ENCODE measurements around the gene CYP4F2. TPM values are rescaled to one million over a fixed set of nuclear protein-coding genes. Genes with fewer than 3 reads are reported as not detected.
"Not testable (repeated sequence)": the region's sequence is repeated elsewhere in the genome, so short reads cannot be mapped to it uniquely, and the experiment has no call there.

Gene CYP4F2
- total RNA-seq, 1 donor from 2014 or later, result not detected

GRCh38 chr19:15919243-15919642 lies 21.4 kb upstream of the CYP4F2 start:
- intact Hi-C loops (cut with micrococcal nuclease), result no loop called here
- peaks cover 17% of the 10 kb centered on the region for H3K27me3 Mint-ChIP-seq (ENCODE audit: low read depth)
- DNase-seq (ENCODE audit: low spot score), result no peak
- H3K4me1 Mint-ChIP-seq (ENCODE audit: low read depth), result no peaks in the 10 kb centered on the region
- H3K4me3 Mint-ChIP-seq (ENCODE audit: low read depth), result no peak overlapping the region
- H3K36me3 Mint-ChIP-seq (ENCODE audit: low read depth), result no peaks in the 10 kb centered on the region
- peaks cover 10% of the 10 kb centered on the region for H3K9me3 Mint-ChIP-seq
- H3K27ac Mint-ChIP-seq, result no peak overlapping the region

- Mint-ChIP-seq H3K9me3 (peaks cover 10% of the 10 kb centered on the region), H3K27ac (no peak overlapping the region), H3K36me3 (ENCODE audit: low read depth) (no peaks in the 10 kb centered on the region), H3K4me3 (ENCODE audit: low read depth) (no peak overlapping the region), H3K4me1 (ENCODE audit: low read depth) (no peaks in the 10 kb centered on the region), H3K27me3 (ENCODE audit: low read depth) (peaks cover 27% of the 10 kb centered on the region)
- intact Hi-C loops (cut with micrococcal nuclease), result no loop called here
- DNase-seq (ENCODE audit: low spot score), result no peak
Observed at GRCh38 chr19:15915109-15915508, 17.2 kb upstream of the CYP4F2 start.

GRCh38 chr19:15913830-15914229 lies 16.0 kb upstream of the CYP4F2 start:
- no peaks in the 10 kb centered on the region for H3K36me3 Mint-ChIP-seq (ENCODE audit: low read depth)
- H3K4me1 Mint-ChIP-seq (ENCODE audit: low read depth), result no peaks in the 10 kb centered on the region
- H3K4me3 Mint-ChIP-seq (ENCODE audit: low read depth), result no peak overlapping the region
- no peak for DNase-seq (ENCODE audit: low spot score)
- no peak overlapping the region for H3K27ac Mint-ChIP-seq
- H3K9me3 Mint-ChIP-seq, result peaks cover 10% of the 10 kb centered on the region
- intact Hi-C loops (cut with micrococcal nuclease), result no loop called here
- H3K27me3 Mint-ChIP-seq (ENCODE audit: low read depth), result peaks cover 33% of the 10 kb centered on the region

GRCh38 chr19:15913384-15913783 lies 15.5 kb upstream of the CYP4F2 start:
- intact Hi-C loops (cut with micrococcal nuclease), result no loop called here
- Mint-ChIP-seq H3K36me3 (ENCODE audit: low read depth) (no peaks in the 10 kb centered on the region), H3K27me3 (ENCODE audit: low read depth) (peaks cover 35% of the 10 kb centered on the region), H3K4me1 (ENCODE audit: low read depth) (no peaks in the 10 kb centered on the region), H3K4me3 (ENCODE audit: low read depth) (no peak overlapping the region), H3K9me3 (peaks cover 10% of the 10 kb centered on the region), H3K27ac (no peak overlapping the region)
- no peak for DNase-seq (ENCODE audit: low spot score)

GRCh38 chr19:15911599-15912235 lies 13.8 kb upstream of the CYP4F2 start:
- no peak overlapping the region for H3K27ac Mint-ChIP-seq
- no peak overlapping the region for H3K4me3 Mint-ChIP-seq (ENCODE audit: low read depth)
- no peaks in the 10 kb centered on the region for H3K4me1 Mint-ChIP-seq (ENCODE audit: low read depth)
- intact Hi-C loops (cut with micrococcal nuclease), result no loop called here
- H3K9me3 Mint-ChIP-seq, result peaks cover 10% of the 10 kb centered on the region
- H3K36me3 Mint-ChIP-seq (ENCODE audit: low read depth), result no peaks in the 10 kb centered on the region
- H3K27me3 Mint-ChIP-seq (ENCODE audit: low read depth), result peaks cover 43% of the 10 kb centered on the region
- DNase-seq (ENCODE audit: low spot score), result no peak

- DNase-seq (ENCODE audit: low spot score), result no peak
- Mint-ChIP-seq H3K4me3 (ENCODE audit: low read depth) (no peak overlapping the region), H3K36me3 (ENCODE audit: low read depth) (no peaks in the 10 kb centered on the region), H3K9me3 (no peaks in the 10 kb centered on the region), H3K27ac (no peak overlapping the region), H3K4me1 (ENCODE audit: low read depth) (peaks cover 2% of the 10 kb centered on the region), H3K27me3 (ENCODE audit: low read depth) (peaks cover 51% of the 10 kb centered on the region)
- intact Hi-C loops (cut with micrococcal nuclease), result no loop called here
Observed at GRCh38 chr19:15905026-15905425, 7.2 kb upstream of the CYP4F2 start.

GRCh38 chr19:15902898-15903297 lies 5.0 kb upstream of the CYP4F2 start:
- DNase-seq (ENCODE audit: low spot score); H3K4me1 Mint-ChIP-seq (ENCODE audit: low read depth); H3K9me3 Mint-ChIP-seq; H3K27ac Mint-ChIP-seq; intact Hi-C loops (cut with micrococcal nuclease); H3K4me3 Mint-ChIP-seq (ENCODE audit: low read depth); H3K36me3 Mint-ChIP-seq (ENCODE audit: low read depth): not testable (repeated sequence)
- peaks cover 44% of the 10 kb centered on the region for H3K27me3 Mint-ChIP-seq (ENCODE audit: low read depth)

GRCh38 chr19:15902254-15902653 lies 4.4 kb upstream of the CYP4F2 start:
- H3K27ac Mint-ChIP-seq, result no peak overlapping the region
- intact Hi-C loops (cut with micrococcal nuclease), result no loop called here
- peaks cover 2% of the 10 kb centered on the region for H3K4me1 Mint-ChIP-seq (ENCODE audit: low read depth)
- no peak for DNase-seq (ENCODE audit: low spot score)
- no peaks in the 10 kb centered on the region for H3K36me3 Mint-ChIP-seq (ENCODE audit: low read depth)
- H3K27me3 Mint-ChIP-seq (ENCODE audit: low read depth), result peaks cover 41% of the 10 kb centered on the region
- no peak overlapping the region for H3K4me3 Mint-ChIP-seq (ENCODE audit: low read depth)
- no peaks in the 10 kb centered on the region for H3K9me3 Mint-ChIP-seq

- Mint-ChIP-seq H3K9me3 (no peaks in the 10 kb centered on the region), H3K27me3 (ENCODE audit: low read depth) (peaks cover 32% of the 10 kb centered on the region), H3K4me1 (ENCODE audit: low read depth) (peaks cover 2% of the 10 kb centered on the region), H3K36me3 (ENCODE audit: low read depth) (no peaks in the 10 kb centered on the region), H3K27ac (no peak overlapping the region), H3K4me3 (ENCODE audit: low read depth) (no peak overlapping the region)
- DNase-seq (ENCODE audit: low spot score), result no peak
- intact Hi-C loops (cut with micrococcal nuclease), result no loop called here
Observed at GRCh38 chr19:15900504-15900903, 2.6 kb upstream of the CYP4F2 start.

- H3K4me1 Mint-ChIP-seq (ENCODE audit: low read depth); H3K27ac Mint-ChIP-seq; H3K4me3 Mint-ChIP-seq (ENCODE audit: low read depth); intact Hi-C loops (cut with micrococcal nuclease); H3K9me3 Mint-ChIP-seq; H3K36me3 Mint-ChIP-seq (ENCODE audit: low read depth); DNase-seq (ENCODE audit: low spot score): not testable (repeated sequence)
- H3K27me3 Mint-ChIP-seq (ENCODE audit: low read depth), result peaks cover 32% of the 10 kb centered on the region
Observed at GRCh38 chr19:15900032-15900431, 2.2 kb upstream of the CYP4F2 start.

GRCh38 chr19:15899561-15899960 lies 1.7 kb upstream of the CYP4F2 start:
- H3K27ac Mint-ChIP-seq; H3K4me1 Mint-ChIP-seq (ENCODE audit: low read depth); H3K4me3 Mint-ChIP-seq (ENCODE audit: low read depth); DNase-seq (ENCODE audit: low spot score); H3K36me3 Mint-ChIP-seq (ENCODE audit: low read depth); H3K9me3 Mint-ChIP-seq; intact Hi-C loops (cut with micrococcal nuclease): not testable (repeated sequence)
- peaks cover 31% of the 10 kb centered on the region for H3K27me3 Mint-ChIP-seq (ENCODE audit: low read depth)

GRCh38 chr19:15897026-15897737 lies 692 bp downstream of the CYP4F2 start:
- H3K36me3 Mint-ChIP-seq (ENCODE audit: low read depth), result no peaks in the 10 kb centered on the region
- H3K9me3 Mint-ChIP-seq, result no peaks in the 10 kb centered on the region
- intact Hi-C loops (cut with micrococcal nuclease), result no loop called here
- no peak overlapping the region for H3K4me3 Mint-ChIP-seq (ENCODE audit: low read depth)
- H3K27me3 Mint-ChIP-seq (ENCODE audit: low read depth), result peaks cover 23% of the 10 kb centered on the region
- no peak overlapping the region for H3K27ac Mint-ChIP-seq
- DNase-seq (ENCODE audit: low spot score), result no peak
- H3K4me1 Mint-ChIP-seq (ENCODE audit: low read depth), result peaks cover 2% of the 10 kb centered on the region

- Mint-ChIP-seq H3K27me3 (ENCODE audit: low read depth) (peaks cover 15% of the 10 kb centered on the region), H3K4me1 (ENCODE audit: low read depth) (peaks cover 2% of the 10 kb centered on the region), H3K36me3 (ENCODE audit: low read depth) (no peaks in the 10 kb centered on the region), H3K9me3 (no peaks in the 10 kb centered on the region), H3K4me3 (ENCODE audit: low read depth) (no peak overlapping the region), H3K27ac (no peak overlapping the region)
- intact Hi-C loops (cut with micrococcal nuclease), result no loop called here
- DNase-seq (ENCODE audit: low spot score), result no peak
Observed at GRCh38 chr19:15895876-15896430, 1.9 kb downstream of the CYP4F2 start.
